ENCODE results near the gene SIN3B.

DNA sequence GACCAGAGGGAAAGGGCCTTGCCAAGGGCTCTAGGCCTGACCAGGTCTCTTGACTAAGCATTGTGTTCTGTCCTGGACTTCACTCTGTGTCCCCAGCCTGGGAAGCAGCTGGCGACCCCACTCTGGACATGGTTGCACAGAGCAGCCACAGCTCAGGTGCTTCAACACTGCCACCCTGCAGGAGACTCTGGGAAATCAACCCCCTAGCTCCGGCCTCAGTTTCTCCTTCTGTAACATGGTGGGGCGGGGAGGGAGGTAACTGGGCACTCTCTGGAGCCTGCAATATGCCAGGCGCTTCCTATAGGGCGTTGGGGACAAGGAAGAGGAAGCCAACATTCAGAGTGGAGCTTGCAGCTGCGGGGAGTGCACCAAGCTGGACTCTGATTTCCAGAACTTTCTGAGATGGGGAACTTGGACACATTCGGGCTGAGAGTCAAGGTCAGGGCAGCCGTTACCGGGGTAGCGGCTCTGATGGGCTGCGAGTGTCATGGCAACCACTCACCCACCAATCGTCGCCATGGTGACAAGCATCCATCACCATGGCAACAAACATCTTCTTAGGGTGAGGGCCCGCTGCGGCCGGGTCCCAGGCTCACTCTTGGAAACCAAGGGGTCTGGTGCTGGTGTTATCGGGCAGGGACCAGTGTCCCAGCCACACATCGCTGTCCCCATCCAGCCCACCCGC is 72.4 kb downstream of the SIN3B start:
- TF ChIP-seq, protein P1, sequence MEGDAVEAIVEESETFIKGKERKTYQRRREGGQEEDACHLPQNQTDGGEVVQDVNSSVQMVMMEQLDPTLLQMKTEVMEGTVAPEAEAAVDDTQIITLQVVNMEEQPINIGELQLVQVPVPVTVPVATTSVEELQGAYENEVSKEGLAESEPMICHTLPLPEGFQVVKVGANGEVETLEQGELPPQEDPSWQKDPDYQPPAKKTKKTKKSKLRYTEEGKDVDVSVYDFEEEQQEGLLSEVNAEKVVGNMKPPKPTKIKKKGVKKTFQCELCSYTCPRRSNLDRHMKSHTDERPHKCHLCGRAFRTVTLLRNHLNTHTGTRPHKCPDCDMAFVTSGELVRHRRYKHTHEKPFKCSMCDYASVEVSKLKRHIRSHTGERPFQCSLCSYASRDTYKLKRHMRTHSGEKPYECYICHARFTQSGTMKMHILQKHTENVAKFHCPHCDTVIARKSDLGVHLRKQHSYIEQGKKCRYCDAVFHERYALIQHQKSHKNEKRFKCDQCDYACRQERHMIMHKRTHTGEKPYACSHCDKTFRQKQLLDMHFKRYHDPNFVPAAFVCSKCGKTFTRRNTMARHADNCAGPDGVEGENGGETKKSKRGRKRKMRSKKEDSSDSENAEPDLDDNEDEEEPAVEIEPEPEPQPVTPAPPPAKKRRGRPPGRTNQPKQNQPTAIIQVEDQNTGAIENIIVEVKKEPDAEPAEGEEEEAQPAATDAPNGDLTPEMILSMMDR (IDR thresholded peaks at IDR 0.05), result no peak
- TF ChIP-seq POLR2A (IDR thresholded peaks at IDR 0.05), result no peak

Data from adrenal gland (tissue), 5 donors.